Right renal pelvis (tissue), 4 donors: Measurements from ENCODE around the gene TOGARAM2. TPM values are rescaled to one million over a fixed set of nuclear protein-coding genes. Genes with fewer than 3 reads are reported as not detected.
"Not testable (repeated sequence)": the region's sequence is repeated elsewhere in the genome, so short reads cannot be mapped to it uniquely, and the experiment has no call there.

ENCODE experiments used
- DNase-seq, 4 donors: peaks; one replicate each; pipeline ENCODE4 v3.0.0-alpha.2; 2013; ENCODE audit warnings: low read depth in 4 of 4, low spot score in 3 of 4, missing footprints in 1 of 4
- polyA plus RNA-seq, 4 donors: library from polyadenylated mRNA; unstranded; fragments of 120-200 nt; gene quantifications; one replicate each; pipeline ENCODE4 v1.2.1, GENCODE V29; 2013; ENCODE audit not compliant: insufficient read length in 4 of 4

The TOGARAM2 gene
- polyA plus RNA-seq, 4 donors: 1.00 to 1.3 (median 1.1) TPM

- DNase-seq: no peak
Observed at GRCh38 chr2:28975671-28976070, 5.4 kb upstream of the TOGARAM2 start.

GRCh38 chr2:28976584-28976983, 4.5 kb upstream of the TOGARAM2 start:
- DNase-seq: no peak

DNA sequence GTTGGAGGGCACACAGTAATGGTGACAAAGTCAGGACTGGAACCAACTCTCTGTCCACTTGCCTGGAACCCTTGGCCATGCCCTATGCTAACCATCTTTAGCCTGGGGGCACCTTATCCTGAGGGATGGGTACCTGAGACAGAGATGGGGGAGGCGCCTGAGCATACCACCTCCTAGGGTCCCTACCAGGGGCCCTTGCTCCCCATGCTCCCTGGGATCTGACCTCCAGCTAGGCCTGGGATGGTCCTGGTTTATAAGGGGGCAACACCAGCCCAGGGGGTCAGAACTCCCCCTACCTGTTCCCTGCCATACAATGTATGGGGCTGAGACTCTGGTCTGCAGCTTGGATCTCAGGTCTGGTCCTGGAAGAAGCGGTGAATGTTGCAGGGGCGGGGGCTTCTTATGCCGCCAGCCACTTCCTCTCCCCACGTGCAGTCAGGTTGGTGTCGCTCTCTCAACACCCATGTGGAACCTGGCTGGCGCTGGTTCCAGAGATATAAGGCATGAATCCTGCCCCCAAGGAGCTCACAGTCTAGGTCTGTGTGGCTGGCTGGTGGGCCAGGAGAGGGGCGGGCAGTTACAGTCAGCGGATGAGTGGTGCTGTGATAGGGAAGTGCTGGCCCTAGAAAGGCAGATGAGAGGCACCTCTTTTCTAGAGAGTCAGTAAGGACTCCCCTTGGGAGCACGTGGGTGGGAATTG, 3.8 kb upstream of the TOGARAM2 start:
- no peak for DNase-seq

DNA sequence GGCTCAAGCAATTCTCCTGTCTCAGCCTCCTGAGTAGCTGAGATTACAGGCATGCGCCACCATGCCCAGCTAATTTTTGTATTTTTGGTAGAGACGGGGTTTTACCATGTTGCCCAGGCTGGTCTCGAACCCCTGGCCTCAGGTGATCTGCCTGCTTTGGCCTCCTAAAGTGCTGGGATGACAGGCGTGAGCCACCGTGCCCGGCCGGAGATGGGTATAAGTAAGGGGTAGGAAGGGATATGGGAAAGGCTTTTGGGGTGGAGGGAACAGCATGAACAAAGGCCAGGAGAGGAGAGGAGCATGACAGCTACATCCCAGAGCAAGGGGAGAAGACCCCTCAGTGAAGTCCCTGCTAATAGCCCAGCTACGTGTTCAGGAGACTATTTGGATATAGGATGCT, 3.1 kb upstream of the TOGARAM2 start:
- not testable (repeated sequence) for DNase-seq

- DNase-seq: no peak
Observed at GRCh38 chr2:28978606-28979005, 2.5 kb upstream of the TOGARAM2 start.

GRCh38 chr2:28979041-28979440, 2.1 kb upstream of the TOGARAM2 start:
- DNase-seq: no peak

DNA sequence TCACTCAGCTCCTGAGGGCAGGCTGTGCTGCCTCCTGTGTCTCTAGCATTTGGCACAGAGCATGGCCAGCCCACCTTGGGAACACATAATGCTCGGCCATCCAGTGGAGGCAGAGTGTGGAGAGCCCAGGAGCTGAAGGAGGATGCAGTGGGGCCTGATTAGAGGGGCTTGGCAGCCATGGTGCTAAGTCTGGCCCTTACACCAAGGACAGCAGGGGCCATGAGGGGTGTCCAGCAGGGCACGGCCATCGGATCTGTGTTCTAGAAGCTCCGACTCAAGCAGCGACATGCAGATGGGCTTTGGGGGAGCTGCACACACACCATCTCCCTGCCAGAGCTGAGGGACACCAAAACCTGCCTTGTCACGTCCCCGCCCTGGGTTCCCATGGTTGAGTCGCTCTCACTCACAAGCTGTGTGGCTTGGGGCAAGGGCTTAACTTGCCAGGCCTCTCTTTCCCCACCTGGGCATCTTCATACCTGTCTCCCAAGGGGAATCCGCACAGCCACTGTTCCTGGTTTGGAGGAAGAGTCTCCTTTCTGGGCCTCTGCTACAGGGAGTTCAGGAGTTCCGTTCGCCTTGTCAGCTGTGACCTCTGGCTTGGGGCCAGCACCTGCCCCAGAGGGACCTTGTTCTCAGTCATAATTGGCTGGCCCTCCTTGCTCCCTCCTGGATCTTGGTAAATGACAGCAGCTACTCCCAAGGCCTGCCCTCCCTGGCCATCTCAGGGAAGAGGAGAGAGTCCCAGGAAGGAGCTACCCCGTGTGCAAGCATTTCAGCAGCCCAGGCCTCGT, 1.3 kb upstream of the TOGARAM2 start:
- DNase-seq: no peak

GRCh38 chr2:28980368-28981015, 606 bp upstream of the TOGARAM2 start:
- no peak for DNase-seq

- no peak for DNase-seq
Observed at GRCh38 chr2:28981620-28982376, 700 bp downstream of the TOGARAM2 start.

- no peak for DNase-seq
Observed at GRCh38 chr2:28982381-28982950, 1.4 kb downstream of the TOGARAM2 start.

DNA sequence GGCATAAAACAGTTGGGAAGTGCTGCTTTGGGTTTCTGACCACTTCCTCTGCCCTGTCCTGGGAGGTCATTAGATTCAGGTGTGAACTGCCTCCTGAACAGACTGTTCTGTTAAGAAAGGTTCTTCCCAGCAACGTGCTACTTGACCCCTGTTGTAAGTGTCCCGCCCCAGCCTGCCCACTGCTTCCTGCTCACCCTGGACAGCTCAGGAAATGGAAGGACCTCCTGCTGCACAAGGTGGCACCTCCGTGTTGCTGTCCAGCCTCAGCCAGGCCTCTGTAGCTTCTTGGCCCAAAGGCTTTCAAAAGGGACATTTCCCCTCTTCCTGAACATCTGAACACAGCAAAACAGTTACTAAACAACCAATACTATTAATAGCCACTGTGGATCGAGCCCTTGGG, 5.3 kb downstream of the TOGARAM2 start:
- DNase-seq: no peak

DNA sequence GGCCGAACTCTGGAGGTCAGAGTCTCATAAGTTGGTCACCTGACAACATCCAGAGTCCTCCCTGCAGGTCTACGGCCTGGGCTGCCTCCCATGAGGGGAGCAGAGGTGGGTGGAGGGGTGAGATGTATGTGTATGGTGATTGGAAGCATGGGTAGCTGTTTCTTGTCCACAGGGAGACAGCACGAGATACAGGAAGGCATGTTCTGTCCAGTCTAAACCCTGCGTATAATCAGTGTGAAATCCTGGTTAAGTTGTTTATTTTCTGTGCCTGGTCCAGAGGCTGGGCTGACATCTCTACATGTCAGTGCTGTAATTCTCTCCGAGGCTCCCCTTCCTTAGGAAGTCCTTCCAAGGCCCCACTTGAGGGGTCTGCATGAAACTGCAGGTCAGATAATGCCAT, 8.9 kb downstream of the TOGARAM2 start:
- DNase-seq: no peak

- no peak for DNase-seq
Observed at GRCh38 chr2:28990445-28990844, 9.3 kb downstream of the TOGARAM2 start.

GRCh38 chr2:28991021-28991420, 9.9 kb downstream of the TOGARAM2 start:
- no peak for DNase-seq

GRCh38 chr2:28991460-28991859, 10.4 kb downstream of the TOGARAM2 start:
- no peak for DNase-seq

GRCh38 chr2:28993206-28993960, 12.3 kb downstream of the TOGARAM2 start:
- DNase-seq: no peak

DNA sequence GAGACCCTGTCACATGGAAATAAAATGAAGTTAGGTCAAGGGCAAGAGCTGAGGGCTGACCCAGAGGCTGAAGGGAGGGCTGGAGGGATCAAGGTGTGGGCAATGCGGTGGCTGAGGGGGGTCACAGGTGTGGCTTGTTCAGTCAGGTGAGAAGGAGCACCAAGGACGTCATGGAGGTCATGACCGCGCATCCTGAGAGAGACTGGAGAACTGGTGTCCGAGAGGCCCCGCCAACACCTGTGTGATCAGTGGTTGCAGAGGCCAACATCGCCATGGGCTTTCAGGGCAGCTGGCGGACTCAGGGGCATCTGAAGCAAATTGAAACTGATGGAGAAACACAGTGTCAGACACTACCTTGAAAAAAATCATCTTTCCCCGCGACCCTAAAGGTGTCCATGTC, 13.0 kb downstream of the TOGARAM2 start:
- DNase-seq: no peak

DNA sequence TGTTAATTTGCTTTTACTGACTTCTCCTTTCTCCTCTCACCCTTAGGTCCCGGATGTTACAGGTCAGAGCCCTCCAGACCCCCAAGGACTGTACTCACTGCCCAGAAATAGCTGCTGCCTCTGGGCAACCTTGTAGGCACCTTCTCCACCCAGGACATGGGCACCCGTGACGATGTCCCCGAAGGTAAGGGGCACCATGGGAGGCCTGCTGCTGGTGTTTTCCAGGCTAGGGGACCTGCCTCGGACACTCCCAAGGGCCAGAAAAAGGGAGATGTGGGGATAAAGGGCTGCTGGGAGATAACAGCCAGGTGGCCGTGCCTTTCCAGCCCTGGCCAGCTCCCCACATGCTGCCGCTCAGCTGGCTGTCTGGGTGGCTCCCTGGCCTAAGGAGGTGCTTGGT, 13.6 kb downstream of the TOGARAM2 start:
- no peak for DNase-seq

DNA sequence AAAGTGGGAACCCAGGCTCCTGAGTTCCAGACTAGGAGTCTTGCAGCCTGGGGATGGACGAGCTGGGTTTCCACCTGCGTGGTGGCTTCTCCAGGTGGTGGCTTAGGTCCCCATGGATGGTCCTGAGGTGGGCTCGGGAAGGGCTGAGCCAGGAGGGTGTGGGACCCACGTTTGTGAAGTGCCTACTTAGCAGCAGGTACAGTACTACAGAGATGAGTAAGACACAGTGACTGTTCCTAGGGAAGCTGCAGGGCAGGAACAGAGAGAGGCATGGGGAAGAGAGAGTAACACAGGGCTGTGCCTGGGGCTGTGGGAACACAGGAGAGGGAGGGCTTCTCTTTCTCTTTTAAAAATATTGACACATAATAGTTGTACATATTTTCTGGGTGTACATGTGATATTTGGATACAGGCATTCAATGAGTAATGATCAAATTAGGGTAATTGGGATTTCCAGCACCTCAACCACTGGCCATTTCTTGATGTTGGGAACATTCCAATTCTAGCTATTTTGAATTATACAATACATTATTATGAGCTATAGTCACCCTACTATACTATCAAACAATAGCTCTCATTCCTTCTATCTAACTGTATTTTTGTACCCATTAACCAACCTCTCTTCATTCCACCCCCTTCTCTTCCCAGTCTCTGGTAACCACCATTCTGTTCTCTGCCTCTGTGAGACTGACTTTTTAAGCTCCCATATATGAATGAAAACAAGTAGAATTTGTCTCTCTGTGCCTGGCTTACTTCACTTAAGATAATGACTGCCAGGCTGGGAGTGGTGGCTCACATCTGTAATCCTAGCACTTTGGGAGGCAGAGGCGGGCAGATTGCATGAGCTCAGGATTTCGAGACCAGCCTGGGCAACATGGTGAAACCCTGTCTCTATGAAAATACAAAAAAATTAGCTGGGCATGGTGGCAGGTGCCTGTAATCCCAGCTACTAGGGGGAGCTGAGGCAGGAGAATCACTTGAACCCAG, 15.0 kb downstream of the TOGARAM2 start:
- no peak for DNase-seq
